D721Med (cell line): ENCODE measurements around the gene ATP5ME.

Experiments used
- DNase-seq: peaks from one replicate; pipeline ENCODE4 v3.0.0; 2011; ENCODE audit warnings: low spot score; ENCODE audit not compliant: insufficient read length
- FAIRE-seq: peaks from 2 replicates; lab custom pipeline; 2011; peaks lifted over from hg19 to GRCh38; lab: Jason Lieb, UNC
- CTCF ChIP-seq: IDR thresholded peaks from 2 replicates; pipeline ENCODE4 v1.5.1; 2012; ENCODE audit warnings: mild to moderate bottlenecking, control low read depth; ENCODE audit not compliant: insufficient read depth; ENCODE audit errors: missing control alignments

ATP5ME gene

GRCh38 chr4:632926-633325, 41.1 kb downstream of the ATP5ME start:
- TF ChIP-seq CTCF: no peak
- DNase-seq (no peak), FAIRE-seq (no peak)

- no peak for TF ChIP-seq CTCF
- no peak for DNase-seq
- no peak for FAIRE-seq
Observed at GRCh38 chr4:632196-632790, 41.8 kb downstream of the ATP5ME start.

- FAIRE-seq (no peak), DNase-seq (no peak)
- TF ChIP-seq CTCF: no peak
Observed at GRCh38 chr4:630656-631055, 43.4 kb downstream of the ATP5ME start.

GRCh38 chr4:629915-630641, 44.0 kb downstream of the ATP5ME start:
- TF ChIP-seq CTCF: no peak
- FAIRE-seq (no peak), DNase-seq (no peak)

GRCh38 chr4:629636-629914, 44.5 kb downstream of the ATP5ME start:
- DNase-seq: no peak
- TF ChIP-seq CTCF: no peak
- FAIRE-seq: no peak

- DNase-seq (no peak), FAIRE-seq (no peak)
- no peak for TF ChIP-seq CTCF
Observed at GRCh38 chr4:628821-629635, 45.0 kb downstream of the ATP5ME start.
